ENCODE results near the gene MAGIX.
A peak's percentile ranks its signal among the peaks of the same experiment; 100 is the strongest.

The MAGIX gene

DNA sequence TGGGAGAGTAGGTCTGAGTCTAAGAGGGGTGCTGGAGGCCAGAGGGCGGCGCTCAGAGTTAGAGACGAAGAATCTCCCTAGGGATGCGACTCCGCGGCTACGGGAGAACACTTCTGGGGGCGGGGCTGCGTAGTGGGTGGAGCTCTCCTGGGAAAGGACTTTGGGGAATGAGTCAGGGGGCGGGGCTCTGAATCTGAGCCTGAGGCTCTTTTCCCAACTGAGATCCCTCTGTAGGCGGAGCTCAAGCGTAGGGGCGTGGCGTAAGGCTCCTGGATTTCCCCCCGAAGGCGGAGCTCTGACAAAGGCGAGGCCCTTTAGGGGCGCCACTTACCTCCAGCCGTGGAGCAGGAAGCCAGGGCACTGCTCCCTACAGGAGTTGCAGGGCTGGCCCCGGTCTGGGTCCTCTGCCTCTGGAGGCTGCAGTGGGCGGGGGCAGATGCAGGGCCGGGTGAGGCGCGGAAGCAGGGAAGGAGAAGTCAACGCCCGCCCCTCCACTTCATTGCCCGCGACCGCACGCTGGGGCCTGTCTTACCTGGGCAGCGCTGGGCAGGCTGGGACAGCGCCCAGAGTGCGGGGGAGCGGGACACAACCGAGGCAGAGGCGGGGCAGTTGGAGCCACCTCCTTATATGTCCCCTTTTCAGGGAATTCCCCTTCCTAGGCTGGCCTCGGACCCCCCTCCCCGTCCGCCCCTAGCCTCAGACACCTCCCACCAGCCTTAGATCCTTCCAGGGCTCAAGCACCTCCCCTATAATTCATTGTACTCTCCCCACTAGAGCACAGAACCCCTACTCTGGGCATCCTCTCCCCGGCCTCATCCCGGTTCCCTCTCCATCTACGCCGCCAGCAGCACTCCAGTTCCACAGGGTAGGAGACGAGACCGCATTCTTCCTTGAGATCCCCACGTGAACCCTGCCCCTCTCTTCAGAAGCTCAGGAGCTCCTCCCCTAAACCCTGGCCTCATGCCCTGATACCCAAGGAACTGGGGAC lies 22.0 kb downstream of the MAGIX start:
- no peak for DNase-seq

DNA sequence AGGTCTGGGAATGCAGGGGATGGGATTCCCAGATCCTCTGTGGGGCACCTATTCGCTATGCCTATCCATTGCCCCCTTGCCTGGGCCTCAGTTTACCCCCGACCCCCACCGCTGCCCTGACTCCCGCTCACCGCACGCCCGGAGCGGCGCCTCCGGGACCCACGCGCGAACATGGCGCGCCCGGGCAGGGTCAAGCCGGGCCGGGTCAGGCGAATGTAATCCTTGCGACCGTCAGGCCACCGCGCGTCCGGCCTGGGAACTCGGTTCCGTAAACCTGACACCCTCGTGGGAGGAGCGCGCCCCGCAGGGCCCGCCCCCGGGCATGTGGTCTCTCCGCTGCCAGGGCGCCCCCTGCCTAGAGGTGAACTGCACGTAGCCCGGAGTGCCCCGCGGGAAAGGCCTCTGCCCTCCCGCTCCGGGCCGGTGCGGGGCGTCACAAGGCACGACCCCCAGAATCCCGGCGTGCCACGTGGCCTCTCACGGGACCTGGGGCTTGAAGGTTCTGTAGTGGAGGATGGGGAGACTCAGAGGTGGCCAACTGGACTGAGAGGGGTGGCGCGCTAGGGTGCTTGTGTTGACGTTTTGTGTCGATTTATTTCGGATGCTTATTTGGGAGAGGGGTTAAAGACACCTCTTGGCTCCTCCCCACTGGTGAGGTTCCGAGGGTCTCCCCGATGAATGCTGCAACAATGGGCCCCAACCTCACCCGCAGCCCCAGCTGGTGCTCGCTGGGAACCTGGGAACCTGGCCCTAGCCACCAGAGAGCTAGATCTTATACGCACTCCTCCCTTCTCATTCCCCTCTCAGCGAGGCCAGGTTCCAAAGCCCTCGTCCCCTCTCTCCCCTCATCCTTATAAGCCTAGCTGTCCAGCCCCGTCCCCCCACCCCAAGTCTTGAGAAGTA lies 23.8 kb downstream of the MAGIX start, which contains the start of gene PRICKLE3:
PRICKLE3 (minus strand) TSS at position 249 of the 903 bp plus-strand sequence; CDS start at position 173, 76 bp downstream.
- DNase-seq, result peak; percentile 66 to 68

DNA sequence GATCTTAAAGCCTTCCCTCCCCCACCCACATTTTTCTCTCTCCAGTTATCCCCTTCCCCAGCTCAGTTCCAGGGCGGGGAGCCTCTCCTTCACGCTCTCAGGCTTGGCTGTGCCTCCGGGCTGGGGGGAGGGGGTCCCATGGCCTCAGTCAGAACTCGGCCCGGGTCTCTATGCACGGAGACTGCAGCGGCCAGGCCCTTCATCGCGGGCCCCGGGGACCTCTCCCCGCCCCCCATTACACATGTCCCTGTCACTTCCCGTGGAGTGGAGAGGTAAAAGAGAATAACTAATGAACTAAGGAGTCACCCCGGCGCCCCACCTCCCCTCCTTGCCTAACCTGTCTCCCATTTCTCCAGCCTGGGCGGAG lies 24.5 kb downstream of the MAGIX start:
- no peak for DNase-seq

DNA sequence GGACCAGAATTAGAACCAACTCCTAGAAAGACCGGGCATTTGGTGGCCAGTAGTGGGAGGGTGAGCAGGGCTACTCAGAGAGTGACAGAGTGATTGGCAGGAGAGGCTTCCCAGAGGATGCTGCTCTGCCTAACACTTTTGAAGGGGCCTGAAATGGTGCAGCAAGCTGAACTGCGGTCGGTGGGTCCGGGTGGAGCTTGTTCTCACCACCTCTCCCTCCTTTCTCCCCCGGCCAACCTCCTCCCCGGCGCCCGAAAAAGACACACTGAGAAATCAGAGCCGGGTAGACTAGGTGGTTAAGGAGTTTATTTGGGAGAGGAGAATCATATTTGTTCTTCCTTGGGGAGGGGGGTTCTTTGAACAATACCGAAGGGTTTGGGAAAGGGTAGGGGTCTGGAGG lies 25.0 kb downstream of the MAGIX start:
- no peak for DNase-seq

DNA sequence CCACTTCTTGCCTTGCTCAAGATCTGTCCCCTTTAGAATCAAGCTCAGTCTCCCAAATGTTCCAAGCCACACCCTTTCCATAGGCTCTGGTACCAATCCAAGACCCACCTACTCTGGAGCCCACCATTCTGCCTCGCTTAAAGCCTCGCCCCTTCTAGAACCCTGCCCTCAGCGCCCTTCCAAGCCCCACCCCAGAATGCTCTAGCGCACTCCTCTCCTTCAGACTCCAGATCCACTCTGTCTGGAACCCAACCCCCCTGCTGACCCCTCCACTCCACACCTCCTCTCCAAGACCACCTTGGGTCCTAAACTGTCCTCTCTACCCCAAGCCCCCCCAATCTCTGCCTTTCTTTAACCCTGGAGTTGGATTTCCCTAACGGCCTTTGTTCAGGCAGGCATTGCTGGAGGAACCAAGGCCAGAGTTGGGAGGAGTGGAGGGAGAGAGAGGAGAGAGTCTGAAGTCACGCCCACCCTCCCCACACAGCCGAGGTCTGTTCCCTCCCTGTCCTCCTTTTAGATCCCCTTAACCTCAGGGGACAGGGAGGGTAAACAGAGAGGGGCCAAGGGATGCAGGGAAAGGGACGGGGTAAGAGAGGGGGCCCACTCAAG lies 26.0 kb downstream of the MAGIX start:
- no peak for DNase-seq

DNA sequence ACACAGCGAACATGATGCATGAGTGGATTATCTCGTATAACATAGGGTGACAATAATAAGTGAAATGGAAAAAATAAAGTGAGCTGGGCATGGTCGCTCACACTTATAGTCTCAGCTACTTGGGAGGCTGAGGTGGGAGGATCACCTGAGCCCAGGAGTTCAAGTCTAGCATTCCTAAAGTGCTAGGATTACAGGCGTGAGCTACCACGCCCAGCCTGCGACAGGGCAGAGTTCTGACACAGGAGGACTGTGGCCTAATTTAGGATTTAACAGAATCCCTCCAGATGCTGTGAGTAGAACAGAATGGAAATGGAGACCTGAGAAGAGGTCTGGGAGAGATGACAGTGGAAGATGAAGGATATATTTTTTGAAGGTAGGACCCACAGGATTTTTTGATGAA lies 27.0 kb downstream of the MAGIX start:
- DNase-seq, result no peak

DNA sequence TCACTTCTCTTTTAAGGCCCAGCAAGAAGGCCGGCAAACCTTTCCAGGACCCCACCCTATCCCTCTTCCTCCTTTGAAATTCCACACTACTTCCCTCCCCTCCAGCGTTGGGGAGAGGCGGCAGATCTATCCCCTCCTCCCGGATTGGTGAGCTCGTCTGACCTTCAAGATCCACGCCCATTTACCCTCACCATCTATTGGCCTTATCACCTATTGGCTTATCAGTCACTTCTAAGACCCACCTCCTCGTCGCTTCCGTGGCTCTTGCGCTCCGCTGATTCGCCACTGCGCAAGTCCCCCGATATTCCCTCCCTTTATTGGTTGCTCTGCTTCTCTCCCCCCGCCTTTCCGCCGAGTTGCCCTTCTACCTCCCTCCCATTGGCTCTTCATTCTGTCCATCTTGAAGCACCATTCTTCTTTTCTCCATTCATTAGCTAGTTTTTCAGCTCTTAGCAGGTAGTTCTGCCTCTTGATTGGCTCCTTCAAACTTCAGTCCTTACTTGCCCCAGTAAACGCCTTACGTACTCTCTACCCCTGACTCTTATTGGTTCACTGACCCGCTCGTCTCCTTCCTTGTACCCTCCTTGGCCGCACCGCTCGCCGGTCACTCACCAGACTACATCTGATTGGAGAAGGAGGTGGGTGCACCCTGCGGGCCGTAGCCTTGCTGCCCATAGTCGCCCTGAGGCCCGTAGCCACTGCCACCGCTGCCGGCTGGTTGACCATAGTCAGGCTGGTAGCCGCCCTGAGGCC lies 28.4 kb downstream of the MAGIX start:
- peak; percentile 71 to 79 for DNase-seq

DNA sequence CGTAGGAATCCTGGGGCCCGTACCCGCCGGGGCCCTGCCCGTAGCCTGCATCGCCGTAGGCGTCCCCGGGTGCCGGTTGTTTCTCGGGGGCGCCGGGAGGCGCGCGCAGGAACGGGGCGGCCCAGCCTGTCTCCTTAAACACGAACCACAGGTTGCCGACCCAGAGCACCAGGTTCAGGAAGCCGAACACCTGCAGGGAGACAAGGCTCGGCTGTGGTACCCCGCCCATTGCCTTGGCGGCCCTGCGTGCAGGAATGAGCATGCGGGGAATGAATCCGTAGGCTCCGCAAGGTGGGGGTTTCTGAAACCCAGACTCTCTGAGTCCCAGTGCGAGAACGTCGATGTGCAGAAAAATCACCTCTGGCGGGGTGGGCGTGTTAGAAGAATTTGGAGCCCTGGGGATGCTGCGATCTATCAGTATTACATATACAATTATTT lies 29.0 kb downstream of the MAGIX start:
- no peak for DNase-seq

DNA sequence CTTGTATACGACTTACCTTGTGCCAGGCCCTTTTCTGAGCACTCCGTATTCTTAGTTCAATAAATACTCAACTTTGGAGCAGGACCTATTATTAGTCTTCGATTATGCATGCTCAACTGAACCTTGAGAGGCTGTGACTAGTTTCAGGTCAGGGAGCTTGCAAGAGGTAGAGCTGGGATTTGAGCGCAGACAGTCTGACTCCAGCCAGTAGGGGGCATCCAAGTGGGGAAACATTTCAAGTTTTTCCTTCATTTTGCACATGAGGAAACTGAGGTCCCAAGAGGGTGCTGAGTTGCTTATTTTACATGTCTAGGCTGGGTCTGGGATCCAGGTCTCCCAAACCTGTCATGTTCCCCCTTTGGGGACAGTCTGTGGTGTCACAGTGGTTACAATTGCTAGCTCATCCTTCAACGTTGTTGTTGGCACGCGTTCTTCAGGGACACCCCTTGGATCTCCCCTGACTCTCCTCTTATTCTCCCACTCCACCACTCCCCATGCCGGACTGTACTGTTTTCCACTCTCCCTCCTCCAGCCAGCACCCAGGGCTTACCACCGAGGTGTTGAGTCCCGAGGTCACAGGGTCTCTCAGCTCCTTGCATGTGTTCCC lies 30.3 kb downstream of the MAGIX start:
- DNase-seq, result no peak

DNA sequence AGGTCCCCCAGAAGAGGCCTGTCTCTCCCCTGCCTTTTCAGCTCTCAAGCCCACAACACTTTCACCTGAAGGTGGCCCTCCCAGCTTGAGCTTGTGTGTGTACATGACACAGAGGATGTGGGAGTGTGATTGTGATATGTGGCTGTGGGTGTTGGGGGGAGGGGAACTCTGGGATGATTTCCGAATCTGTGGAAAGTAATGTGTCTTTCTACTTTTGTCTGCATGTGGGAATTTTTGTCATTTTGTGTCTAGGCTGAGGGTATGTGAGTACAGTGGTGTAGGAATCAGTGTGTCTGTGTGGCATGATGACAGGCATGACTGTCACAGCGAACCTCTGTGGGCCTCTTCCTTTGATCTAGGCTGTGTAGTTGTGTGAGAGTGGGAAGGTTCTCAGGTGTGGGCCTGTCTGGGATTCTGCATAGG lies 31.0 kb downstream of the MAGIX start:
- no peak for DNase-seq

DNA sequence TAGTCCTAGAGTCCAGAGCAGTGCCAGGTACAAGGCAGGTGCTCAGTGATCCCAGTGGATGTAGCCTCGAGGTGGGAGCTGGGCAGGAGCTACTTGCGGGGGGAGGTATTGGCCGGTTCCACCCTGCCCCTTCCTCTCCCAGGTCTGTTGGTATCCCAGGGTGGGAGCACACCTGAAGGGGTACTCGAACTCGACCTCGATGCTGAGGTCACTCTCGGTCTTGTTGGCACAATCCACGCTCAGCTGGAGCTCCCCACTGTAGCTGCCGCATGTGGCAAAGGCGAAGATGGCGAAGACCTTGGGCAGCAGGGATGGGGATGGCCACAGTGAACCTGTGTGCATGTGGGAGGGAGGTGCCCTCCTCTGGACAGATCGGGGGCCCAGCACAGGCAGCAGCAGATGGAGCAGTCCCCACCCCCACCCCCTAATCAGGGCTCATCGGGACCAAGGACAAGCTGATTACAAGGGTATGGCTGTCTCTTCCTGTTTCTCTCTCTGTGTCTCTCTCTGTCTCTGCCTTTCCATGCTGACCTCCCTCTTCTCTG lies 35.1 kb downstream of the MAGIX start:
- DNase-seq, result no peak

DNA sequence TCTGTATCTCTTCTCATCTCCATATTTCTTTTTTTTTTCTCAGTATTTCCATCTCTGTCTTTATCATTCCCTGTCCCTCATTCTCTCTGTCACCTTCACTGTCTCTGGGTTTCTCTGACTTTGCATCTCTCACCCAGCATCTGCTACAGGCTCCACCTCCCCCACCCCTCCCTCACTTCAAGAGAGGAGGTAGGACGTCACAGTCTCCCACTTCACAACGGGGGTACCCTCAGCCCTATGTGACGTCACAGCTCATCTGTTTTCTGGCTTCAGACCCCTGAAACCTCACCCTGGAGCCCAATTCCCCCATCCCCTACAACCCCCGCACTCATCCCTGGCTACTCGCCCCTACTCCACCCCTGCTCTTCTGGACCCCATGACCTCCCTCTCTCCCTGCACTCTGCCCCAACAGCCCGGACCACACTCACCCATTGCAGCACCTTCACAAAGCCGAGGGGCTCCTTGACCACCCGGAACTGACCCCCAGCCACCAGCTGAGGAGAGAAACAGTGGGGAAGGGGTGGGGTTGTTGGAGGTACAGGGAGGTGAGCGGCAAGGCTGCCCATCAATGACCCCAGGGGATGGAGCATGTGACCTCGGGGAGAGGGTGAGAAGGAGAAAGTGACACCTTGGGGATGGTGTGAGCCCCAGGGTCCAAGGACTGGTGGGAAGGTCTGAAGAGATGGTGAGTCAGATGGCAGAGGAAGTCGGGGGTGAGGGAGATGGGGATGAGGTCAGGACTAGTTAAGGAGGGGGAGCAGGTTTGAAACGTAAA lies 36.2 kb downstream of the MAGIX start:
- no peak for DNase-seq

DNA sequence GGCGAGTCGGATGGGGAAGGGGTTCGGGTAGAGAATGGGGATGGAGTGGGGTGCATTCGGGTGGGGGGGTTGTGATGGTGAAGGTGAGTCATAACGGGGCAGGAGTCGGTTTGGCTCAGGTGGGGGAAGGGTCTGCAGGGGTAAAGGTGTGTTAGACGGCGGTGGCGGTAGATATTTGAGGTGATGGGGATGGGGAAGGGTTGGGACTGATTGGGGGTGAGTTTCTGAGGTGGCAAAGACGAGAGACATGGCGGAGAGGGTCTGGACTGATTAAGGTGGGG lies 36.7 kb downstream of the MAGIX start:
- no peak for DNase-seq

DNA sequence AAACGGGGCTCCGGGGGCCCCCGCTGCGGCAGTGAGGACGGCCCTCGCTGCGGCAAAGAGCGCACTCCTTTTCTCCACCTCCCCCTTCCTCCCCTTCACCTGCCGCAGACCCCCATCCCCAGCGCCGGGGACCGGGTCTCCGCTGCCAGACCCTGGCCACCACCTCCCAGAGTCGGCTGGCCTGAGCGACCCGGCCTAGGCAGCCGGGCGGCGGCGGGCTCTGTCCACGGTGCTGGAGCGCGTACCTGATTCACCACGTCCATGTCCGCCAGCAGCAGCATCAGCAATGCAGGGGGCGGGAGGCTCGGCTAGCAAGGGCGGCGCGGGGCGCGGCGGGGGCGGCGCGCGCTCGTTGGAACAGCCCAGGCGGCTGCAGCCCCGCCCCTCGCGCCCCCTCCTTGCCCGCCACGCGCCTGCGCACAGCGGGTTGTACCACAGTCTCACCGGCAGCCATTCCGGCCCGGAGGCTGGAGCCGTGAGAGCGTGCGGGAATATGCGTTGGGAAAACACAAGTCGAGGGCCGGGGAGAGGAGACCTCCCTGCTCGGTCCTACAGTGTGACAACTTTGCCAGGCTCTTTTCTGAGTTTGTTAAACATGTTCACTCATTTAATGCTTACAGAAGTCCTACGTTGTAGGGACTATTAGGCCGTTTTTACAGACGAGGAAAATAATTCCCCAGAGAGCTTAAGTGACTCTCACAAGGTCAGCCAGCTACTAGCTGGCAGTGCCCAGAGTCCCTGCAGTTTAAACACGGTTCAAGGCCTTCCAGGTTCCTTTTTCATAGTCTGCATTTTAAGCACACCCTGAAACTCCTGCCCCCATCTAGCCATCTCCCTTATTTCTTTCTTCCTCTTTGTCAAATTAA lies 37.6 kb downstream of the MAGIX start, which contains the start of gene SYP:
SYP (minus strand) TSS at position 288 of the 866 bp plus-strand sequence; CDS start at position 281, 7 bp downstream.
- peak; percentile 79 to 85 for DNase-seq

DNA sequence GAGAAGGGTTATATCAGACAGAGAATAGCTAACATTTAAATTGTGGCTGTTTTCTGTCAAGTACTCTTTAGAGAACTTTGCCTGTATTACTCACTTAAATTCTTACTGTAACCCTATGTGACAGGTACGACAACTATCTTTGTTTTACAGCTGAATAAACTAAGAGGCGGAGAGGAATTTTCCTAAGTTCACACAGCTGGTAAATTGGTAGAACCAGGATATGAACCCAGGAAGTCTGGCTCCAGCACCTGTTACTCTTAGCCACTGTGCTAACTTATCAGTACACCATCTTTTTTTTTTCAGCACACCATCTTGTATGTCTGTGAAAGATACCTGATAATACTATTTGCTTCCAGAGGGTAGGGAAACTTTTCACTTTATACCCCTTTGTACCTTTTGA lies 39.5 kb downstream of the MAGIX start:
- no peak for DNase-seq

DNA sequence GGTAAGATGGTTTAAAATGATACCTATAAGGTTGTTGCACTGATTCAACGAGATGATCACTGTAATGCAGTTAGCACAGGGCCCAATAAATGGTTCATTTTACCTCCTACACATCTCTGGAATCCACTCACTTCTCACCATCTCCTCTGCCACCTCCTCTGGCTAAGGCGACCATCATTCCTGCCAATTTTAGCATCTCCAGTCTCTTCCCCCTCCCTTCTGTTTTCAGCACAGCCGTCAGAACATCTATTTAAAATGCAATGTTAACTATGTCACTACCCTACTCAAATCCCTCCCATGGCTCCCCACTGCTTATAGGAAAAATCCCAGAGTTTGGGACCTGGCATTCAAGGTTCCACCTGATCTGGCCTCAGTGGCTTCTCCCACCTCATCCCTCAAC lies 41.0 kb downstream of the MAGIX start:
- no peak for DNase-seq

DNA sequence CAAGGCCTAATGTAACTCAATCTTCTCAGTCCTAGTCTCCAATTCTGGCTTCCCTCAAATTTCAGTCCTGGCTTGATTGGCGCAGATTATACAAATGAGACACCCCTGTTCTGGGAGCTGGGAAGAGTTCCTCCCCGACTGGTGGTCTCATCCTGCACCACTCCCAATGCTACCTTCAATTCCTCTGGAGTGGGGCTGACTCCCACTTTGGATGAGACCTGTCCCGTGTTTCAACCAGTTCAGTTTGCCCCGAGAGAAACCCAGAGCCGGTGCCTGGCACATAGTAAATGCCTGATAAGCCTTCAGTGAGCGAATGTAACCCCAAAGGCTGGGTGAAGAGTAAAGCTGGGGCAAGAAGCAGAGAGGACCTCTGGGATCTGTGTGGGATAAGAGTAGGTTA lies 41.5 kb downstream of the MAGIX start:
- DNase-seq, result no peak

DNA sequence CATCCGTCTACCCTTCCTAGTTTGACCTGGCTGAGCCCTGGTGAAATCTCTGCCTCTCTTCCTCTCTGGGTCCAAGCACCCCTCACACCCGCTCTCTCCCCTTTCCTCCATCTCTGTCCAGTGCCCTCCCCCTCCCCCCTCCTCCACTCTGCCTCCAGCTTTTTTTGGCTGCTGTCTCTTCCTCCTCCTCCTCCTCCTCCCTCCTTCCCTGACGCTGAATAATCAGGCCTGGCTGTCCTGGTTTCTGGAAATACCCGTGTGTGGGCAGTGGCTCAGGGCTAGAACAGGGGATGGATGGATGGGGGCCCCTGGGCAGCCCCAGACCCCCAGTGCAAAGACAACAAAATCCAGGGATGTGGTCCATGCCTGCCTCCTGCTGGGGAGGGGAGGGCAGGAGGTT lies 42.2 kb downstream of the MAGIX start:
- DNase-seq, result no peak

DNA sequence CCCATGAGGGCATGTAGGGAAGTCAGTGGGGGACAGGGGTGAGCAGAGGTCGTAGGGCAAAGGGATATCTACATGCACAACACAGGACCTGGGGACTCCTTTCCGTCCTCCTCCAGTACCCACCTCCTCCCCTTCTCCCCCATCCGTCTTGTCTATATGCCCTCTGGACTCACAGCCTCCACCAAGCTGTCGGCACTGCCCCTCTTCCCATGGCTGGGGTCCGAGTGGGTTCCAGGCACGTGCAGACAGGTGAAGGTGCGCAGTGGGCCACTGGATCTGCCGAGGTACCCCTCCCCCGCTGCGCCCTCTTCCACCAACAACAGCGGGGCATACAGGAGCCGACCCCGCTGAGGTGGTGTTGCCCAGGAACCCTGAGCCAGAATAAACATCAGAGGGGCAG lies 42.9 kb downstream of the MAGIX start:
- no peak for DNase-seq

DNA sequence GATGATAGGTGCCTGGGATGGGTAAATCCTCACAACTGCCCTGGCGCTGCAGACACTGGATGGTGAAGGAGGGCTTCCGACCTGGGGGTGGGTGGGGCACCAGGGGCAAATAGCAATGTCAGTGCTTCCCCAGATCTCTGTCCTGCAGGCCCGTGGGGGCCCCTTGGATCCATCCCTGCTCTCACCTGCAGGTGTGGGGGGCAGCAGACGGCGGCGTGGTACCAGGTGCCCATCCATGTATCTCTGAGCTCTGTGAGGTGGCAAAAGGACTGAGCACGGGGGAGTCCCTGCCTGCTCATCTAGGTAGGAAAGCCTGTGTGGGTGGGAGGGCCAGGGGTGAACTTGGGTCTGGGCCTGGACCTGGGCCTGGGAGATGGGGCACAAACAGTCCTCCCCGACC lies 44.0 kb downstream of the MAGIX start:
- DNase-seq, result no peak

All from activated CD4-positive, alpha-beta T cell treated with anti-CD3 and anti-CD28 coated beads, Interleukin-2, amount 50 U/mL, for 4 hours (primary cell).